Pulmonary artery endothelial cell (primary cell): ENCODE measurements around the gene CDO1. TPM values are rescaled to one million over a fixed set of nuclear protein-coding genes. Genes with fewer than 3 reads are reported as not detected.

ENCODE experiments used
- DNase-seq: peaks from one replicate; pipeline ENCODE4 v3.0.0-alpha.2; 2011; ENCODE audit warnings: low read depth, low spot score
- total RNA-seq: library from RNA; depleted of rRNA; stranded (reverse); fragments of >200 nt; gene quantifications from 2 replicates; pipeline ENCODE4 v1.2.3, GENCODE V29; 2014

CDO1 gene
- total RNA-seq, 1 donor from 2014 or later, result 5.5 TPM

- no peak for DNase-seq
Observed at GRCh38 chr5:115788440-115788839, 28.0 kb downstream of the CDO1 start.

GRCh38 chr5:115787426-115787825 lies 29.0 kb downstream of the CDO1 start:
- DNase-seq, result no peak

- DNase-seq, result no peak
Observed at GRCh38 chr5:115785381-115786065, 30.9 kb downstream of the CDO1 start.

DNA sequence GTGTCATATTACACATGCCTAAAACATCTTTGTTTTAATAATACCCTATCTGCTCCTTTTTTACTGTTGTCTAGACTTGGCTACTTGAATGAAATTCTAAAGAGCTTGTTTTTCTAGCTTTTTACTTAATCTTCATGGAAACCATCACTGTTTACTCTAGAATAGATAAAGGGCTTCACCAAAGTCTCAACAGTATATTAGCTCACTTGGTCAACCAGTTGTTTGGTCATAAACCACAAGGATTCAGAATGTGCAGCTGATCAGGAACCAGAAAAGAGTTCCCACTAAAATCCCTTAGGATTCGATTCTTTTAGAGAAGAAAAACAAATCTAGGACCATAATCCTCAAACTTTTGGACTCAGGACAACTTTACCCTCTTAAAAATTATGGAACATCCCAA lies 38.0 kb downstream of the CDO1 start:
- no peak for DNase-seq

DNA sequence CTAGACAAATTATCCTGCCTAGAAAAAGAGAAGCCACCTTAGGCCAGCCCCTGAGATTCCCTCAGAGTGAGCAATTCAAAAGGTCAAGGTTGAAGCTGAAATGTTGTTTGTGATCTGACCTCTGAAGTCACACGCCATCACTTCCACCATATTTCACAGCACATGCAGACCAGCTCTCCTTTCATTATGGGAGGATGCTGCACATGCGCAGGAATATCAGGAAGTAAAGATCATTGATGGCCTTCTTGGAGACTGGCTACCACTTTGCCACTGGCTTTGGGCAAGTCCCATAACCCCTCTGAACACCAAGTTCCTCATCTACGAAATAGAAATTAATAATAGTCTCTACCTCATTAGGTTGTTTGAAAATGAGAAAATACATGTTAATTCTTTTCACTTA lies 39.5 kb downstream of the CDO1 start:
- no peak for DNase-seq

GRCh38 chr5:115775999-115776398 lies 40.5 kb downstream of the CDO1 start:
- DNase-seq, result no peak

GRCh38 chr5:115774684-115775083 lies 41.8 kb downstream of the CDO1 start:
- no peak for DNase-seq

- no peak for DNase-seq
Observed at GRCh38 chr5:115772731-115773475, 43.6 kb downstream of the CDO1 start.

GRCh38 chr5:115770466-115770865 lies 46.0 kb downstream of the CDO1 start:
- no peak for DNase-seq

- no peak for DNase-seq
Observed at GRCh38 chr5:115767424-115767823, 49.0 kb downstream of the CDO1 start.

- DNase-seq, result no peak
Observed at GRCh38 chr5:115766608-115767007, 49.9 kb downstream of the CDO1 start.

DNA sequence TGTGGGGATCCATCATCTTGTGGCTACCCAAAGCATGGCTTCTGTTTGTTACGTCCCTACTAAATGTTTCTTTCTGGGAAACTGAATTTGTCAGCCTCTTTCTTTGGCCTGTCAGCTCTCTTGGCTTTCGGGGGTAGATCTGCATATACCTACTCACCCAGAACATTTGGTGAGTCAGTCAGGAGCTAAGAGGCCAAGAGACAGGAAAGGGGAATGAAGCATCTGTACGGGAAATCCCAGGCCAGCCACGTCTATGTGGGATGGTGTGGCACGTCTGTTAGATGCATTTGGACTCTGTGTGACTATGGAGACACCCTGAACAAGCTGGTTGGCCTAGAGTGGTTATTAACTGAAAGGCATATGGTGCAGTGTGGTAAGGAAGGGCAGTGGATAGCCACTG lies 58.1 kb downstream of the CDO1 start:
- no peak for DNase-seq

- no peak for DNase-seq
Observed at GRCh38 chr5:115755675-115756074, 60.8 kb downstream of the CDO1 start.

Other genes starting within 250 kb of the CDO1 start
- gene TICAM2, start 214.2 kb downstream of the CDO1 start, total RNA-seq, result 1.1 and 2.1 TPM in 2 replicates
- 109 and 250 TPM in 2 replicates for gene TMED7, start 190.6 kb downstream of the CDO1 start, total RNA-seq
- gene ATG12, start 24.9 kb upstream of the CDO1 start, total RNA-seq, result 34.2 and 38.6 TPM in 2 replicates
- gene AP3S1, start 25.3 kb upstream of the CDO1 start, total RNA-seq, result 63.4 and 66.8 TPM in 2 replicates
- 0.13 and 0.18 TPM in 2 replicates for gene LVRN, start 145.8 kb upstream of the CDO1 start, total RNA-seq
- gene ARL14EPL, start 215.8 kb upstream of the CDO1 start, total RNA-seq, result 0.13 and 0.39 TPM in 2 replicates